GM12874 (cell line): ENCODE measurements around the gene SERPINA12.

Experiments
- TF ChIP-seq, protein P1 (sequence below): IDR thresholded peaks from 2 replicates; pipeline ENCODE4 v1.5.1; 2011; ENCODE audit warnings: low read depth, mild to moderate bottlenecking, control low read depth, low read length, moderate library complexity; ENCODE audit not compliant: insufficient read depth

The SERPINA12 gene

DNA sequence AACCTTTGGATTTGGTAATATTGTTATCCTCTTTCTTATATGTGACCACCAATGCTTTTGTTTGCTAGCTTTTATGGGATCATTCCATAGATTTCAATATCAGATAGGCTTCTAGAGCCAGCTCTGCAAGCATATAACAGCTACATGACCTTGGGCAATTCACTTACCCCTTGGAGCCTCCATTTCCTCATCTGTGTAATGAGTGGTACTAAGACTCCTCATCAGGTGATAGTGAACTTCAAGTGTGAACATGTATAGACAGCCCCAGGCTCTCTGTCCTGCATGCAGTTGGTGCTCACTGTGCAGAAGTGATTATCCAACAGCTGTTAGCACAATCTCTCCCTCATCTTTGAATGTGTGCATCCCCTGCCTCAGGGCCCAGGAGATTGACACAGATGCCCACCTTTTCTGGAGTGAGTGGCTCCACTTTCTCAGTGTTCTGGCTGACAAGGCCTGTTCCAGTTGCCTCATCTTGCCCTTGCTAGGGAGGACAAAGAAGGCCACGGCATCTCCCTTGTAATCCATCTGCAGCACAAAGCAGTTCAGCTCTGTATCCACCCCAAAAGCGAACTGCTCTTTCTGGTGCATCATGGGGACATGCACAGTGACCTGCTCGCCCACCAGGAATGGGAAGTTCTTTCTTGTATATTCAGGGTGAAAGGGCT lies 42.4 kb downstream of the SERPINA12 start:
- TF ChIP-seq, protein P1, sequence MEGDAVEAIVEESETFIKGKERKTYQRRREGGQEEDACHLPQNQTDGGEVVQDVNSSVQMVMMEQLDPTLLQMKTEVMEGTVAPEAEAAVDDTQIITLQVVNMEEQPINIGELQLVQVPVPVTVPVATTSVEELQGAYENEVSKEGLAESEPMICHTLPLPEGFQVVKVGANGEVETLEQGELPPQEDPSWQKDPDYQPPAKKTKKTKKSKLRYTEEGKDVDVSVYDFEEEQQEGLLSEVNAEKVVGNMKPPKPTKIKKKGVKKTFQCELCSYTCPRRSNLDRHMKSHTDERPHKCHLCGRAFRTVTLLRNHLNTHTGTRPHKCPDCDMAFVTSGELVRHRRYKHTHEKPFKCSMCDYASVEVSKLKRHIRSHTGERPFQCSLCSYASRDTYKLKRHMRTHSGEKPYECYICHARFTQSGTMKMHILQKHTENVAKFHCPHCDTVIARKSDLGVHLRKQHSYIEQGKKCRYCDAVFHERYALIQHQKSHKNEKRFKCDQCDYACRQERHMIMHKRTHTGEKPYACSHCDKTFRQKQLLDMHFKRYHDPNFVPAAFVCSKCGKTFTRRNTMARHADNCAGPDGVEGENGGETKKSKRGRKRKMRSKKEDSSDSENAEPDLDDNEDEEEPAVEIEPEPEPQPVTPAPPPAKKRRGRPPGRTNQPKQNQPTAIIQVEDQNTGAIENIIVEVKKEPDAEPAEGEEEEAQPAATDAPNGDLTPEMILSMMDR: no peak

DNA sequence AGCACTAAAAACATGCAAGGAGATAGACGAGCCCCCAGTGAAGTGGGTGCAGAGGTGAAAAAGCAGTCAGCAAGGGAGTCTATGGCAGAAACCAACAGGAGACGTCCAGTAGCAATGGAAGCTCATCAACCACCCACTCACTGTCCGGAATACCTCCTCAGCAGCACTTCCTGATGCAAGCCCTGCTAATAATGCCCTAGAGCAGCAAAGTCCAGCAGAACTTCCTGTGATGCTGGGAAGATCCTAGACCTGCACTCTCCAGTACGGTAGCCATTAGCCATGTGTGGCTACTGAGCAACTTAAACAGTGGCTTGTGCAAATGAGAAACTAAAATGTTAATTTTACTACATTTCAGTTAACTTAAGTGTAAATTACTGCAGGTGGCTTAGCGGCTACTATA lies 44.2 kb downstream of the SERPINA12 start:
- TF ChIP-seq, protein P1: no peak

DNA sequence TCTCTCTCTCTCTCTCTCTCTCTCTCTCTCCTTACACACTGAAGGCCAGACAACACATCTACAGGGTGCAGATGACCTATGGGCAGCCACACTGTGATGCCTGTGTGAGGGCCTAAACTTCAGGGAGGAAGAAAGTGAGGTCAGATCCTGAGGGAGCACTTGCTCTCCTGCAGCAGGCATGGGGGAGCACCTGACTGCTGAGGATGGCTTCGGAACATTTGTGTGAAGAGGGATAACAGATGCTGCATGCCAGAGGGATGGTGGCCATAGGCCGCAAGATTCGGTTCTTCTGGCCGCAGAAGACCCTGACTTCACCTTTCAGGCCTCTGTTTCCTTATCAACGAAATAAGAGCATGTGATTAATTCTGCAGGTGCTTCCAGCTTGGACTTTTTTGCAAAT lies 45.0 kb downstream of the SERPINA12 start:
- TF ChIP-seq, protein P1: no peak

DNA sequence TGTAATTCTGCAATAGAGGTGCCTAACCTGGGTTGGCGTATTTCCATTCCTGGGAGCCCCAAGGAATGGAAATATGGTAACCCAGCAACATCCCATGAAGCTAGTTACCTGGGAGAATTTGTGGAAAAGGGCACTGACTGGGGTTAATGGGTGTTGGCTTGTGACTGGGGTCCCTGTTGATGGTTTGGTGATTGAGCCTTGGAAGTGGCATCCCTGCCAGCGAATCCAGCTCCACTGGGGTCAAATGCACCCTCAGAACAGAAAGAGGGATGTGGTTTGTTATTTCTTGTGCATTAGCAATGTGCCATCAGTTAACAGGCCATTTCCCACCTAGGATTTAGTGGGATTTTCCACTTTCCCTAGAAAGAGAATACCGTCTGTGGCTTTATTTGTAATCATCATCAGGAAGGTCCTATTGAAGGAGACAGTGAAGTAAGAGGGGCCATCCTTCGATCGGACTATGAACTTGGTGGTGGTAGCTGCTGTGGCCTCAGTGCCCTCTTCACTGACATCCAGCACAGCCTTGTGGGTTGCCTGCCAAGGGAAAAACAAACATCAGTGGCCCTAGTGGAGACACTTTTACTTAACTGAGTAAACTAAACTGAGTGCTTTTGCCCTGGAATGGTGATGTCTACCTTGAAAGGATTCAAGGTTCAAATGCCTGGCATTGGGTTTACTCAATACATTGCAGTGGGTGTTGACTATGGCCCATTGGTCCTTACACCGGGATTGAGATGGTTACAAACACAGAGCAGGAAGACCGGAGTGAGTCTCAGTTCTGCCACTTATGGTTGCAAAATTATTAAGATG lies 46.3 kb downstream of the SERPINA12 start:
- TF ChIP-seq, protein P1: no peak

DNA sequence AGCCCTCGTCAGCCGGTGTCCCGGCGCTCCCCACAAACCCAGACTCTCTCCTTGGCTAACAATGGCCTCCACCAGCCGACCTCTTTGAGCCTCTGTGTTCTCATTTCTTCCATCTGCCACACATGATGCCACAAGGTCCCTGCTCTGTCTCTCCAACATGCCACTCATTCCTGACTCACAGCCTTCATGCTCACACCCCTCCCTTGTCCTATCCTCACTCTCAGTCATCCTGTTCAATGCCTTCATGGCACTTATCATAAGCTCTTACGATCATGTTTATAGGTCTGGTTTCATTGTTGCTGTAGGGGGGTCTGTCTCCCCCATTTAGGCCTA lies 47.1 kb downstream of the SERPINA12 start:
- TF ChIP-seq, protein P1: no peak

DNA sequence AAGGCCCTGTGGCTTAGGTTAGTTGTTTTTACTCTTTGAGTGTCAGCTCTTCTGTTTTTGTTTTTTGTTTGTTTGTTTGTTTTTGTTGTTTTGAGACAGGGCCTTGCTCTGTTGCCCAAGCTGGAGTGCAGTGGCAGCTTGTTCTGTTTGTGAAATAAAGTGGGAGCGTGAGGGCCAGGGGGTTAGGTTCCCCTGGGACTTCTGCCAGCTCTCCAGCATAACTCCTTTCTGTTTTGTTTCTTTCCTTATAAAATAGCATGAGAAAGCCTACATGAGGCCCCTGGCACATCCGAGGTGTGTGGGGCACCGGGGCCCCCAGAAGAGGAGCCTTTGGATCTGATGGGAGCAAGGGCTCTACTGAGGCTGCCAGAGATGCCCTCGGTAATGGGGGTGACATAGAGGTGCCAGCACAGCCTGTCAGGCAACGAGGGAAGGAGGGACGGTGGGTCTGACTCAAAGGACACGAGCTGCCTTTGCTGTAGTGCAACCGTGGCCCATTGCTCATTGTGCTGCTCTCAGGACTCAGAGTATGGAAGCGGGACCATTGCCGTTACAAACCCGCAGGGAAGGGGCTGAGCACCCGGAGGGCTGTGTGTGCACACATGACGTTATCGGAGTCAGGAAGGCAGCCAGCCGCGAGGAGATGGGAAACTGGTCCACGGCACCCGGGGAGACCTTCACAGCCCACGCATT lies 47.6 kb downstream of the SERPINA12 start:
- TF ChIP-seq, protein P1: no peak

DNA sequence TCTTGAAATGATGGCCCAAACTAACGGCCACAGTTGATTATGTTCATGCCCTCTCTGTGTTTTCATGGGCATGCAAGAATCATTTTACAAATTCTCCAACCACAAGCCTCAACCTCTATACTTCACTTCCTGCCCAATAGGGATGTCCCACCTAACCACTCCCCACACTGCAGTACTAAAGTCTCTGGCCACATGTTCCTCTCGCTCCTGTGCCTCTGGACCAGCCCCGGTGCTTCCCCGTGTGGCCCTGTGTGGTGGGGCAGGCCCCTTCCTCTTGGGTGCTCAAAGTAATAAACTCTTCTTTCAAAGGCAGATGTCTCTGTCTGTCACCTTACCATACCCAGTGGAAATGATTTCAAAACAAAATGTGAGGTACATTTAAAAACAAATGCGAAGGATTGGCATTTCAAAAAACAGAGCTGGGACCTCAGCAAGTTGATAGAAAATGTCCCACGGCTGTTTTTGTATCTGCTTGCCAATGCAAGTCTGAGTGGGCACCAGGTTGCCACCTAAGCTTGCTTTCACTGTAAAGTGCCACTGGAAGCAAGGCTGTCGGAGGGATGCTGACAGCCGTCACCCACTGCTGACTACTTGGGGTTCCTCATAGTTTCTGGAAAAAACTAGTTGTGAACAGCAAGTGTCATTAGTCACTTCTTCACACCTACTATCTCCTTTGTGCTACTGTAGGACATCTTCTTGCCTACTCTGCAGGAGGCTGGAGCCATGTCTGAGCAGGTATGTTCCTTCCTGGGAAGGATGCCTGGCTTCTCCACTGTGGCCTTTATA lies 48.4 kb downstream of the SERPINA12 start:
- TF ChIP-seq, protein P1: no peak
